ENCODE data around the gene LGR4. TPM values are rescaled to one million over a fixed set of nuclear protein-coding genes. Genes with fewer than 3 reads are reported as not detected.
A peak's percentile ranks its signal among the peaks of the same experiment; 100 is the strongest.
"Not testable (repeated sequence)": the region's sequence is repeated elsewhere in the genome, so short reads cannot be mapped to it uniquely, and the experiment has no call there.

The LGR4 gene
- total RNA-seq, 6 experiments from 2014 or later, result 13.9 to 20.2 (median 17.7) TPM

- Mint-ChIP-seq H3K4me1 (ENCODE audit: low read depth) (peaks cover 34% of the 10 kb centered on the region), H3K9me3 (no peaks in the 10 kb centered on the region), H3K27me3 (ENCODE audit: insufficient read depth) (peaks cover 3% of the 10 kb centered on the region; the same call in 1 of the 2 replicates), H3K27ac (peak overlapping the region; percentile 68), H3K4me3 (peak overlapping the region; percentile 70), H3K36me3 (ENCODE audit: low read depth) (peaks cover 12% of the 10 kb centered on the region)
- DNase-seq, result peak; percentile 27
- TF ChIP-seq CTCF (IDR thresholded peaks at IDR 0.05), result no peak
Observed at GRCh38 chr11:27331981-27332380, 140.6 kb downstream of the LGR4 start.

- Mint-ChIP-seq H3K36me3 (ENCODE audit: low read depth) (peaks cover 17% of the 10 kb centered on the region), H3K27me3 (ENCODE audit: insufficient read depth) (peaks cover 3% of the 10 kb centered on the region; the same call in 1 of the 2 replicates), H3K27ac (no peak overlapping the region)
Observed at GRCh38 chr11:27330633-27331270, 141.8 kb downstream of the LGR4 start.

GRCh38 chr11:27329867-27330632, 142.5 kb downstream of the LGR4 start:
- no peak for DNase-seq
- no peak for TF ChIP-seq CTCF (IDR thresholded peaks at IDR 0.05)
- Mint-ChIP-seq H3K4me1 (ENCODE audit: low read depth) (peaks cover 34% of the 10 kb centered on the region), H3K4me3 (no peak overlapping the region), H3K27me3 (ENCODE audit: insufficient read depth) (peaks cover 3% of the 10 kb centered on the region; the same call in 1 of the 2 replicates), H3K36me3 (ENCODE audit: low read depth) (peaks cover 19% of the 10 kb centered on the region), H3K9me3 (peaks cover 14% of the 10 kb centered on the region), H3K27ac (no peak overlapping the region)

More at GRCh38 chr11:27330633-27331270, 141.8 kb downstream of the LGR4 start:
- H3K4me1 Mint-ChIP-seq (ENCODE audit: low read depth), result peaks cover 34% of the 10 kb centered on the region
- H3K9me3 Mint-ChIP-seq, result peaks cover 11% of the 10 kb centered on the region
- no peak for TF ChIP-seq CTCF (IDR thresholded peaks at IDR 0.05)
- DNase-seq, result no peak
- H3K4me3 Mint-ChIP-seq, result no peak overlapping the region

- Mint-ChIP-seq H3K4me1 (ENCODE audit: low read depth) (peaks cover 34% of the 10 kb centered on the region), H3K27ac (no peak overlapping the region), H3K27me3 (ENCODE audit: insufficient read depth) (peaks cover 2% of the 10 kb centered on the region; the same call in 1 of the 2 replicates), H3K4me3 (no peak overlapping the region), H3K9me3 (peaks cover 14% of the 10 kb centered on the region), H3K36me3 (ENCODE audit: low read depth) (peaks cover 14% of the 10 kb centered on the region)
- TF ChIP-seq CTCF (IDR thresholded peaks at IDR 0.05), result no peak
- DNase-seq, result no peak
Observed at GRCh38 chr11:27328614-27329013, 144.0 kb downstream of the LGR4 start.

- not testable (repeated sequence) for H3K27ac Mint-ChIP-seq; H3K27me3 Mint-ChIP-seq (ENCODE audit: insufficient read depth); DNase-seq; H3K4me3 Mint-ChIP-seq
- Mint-ChIP-seq H3K36me3 (ENCODE audit: low read depth) (peaks cover 14% of the 10 kb centered on the region), H3K4me1 (ENCODE audit: low read depth) (peaks cover 18% of the 10 kb centered on the region), H3K9me3 (peaks cover 14% of the 10 kb centered on the region)
Observed at GRCh38 chr11:27327064-27327463, 145.5 kb downstream of the LGR4 start.

GRCh38 chr11:27322196-27322595, 150.4 kb downstream of the LGR4 start:
- not testable (repeated sequence) for H3K4me3 Mint-ChIP-seq; H3K27me3 Mint-ChIP-seq (ENCODE audit: insufficient read depth); DNase-seq; H3K27ac Mint-ChIP-seq
- Mint-ChIP-seq H3K4me1 (ENCODE audit: low read depth) (peaks cover 37% of the 10 kb centered on the region), H3K9me3 (peaks cover 14% of the 10 kb centered on the region), H3K36me3 (ENCODE audit: low read depth) (peaks cover 14% of the 10 kb centered on the region)

- H3K4me3 Mint-ChIP-seq; H3K9me3 Mint-ChIP-seq; H3K36me3 Mint-ChIP-seq (ENCODE audit: low read depth); DNase-seq; H3K27me3 Mint-ChIP-seq (ENCODE audit: insufficient read depth); H3K27ac Mint-ChIP-seq: not testable (repeated sequence)
- H3K4me1 Mint-ChIP-seq (ENCODE audit: low read depth), result peaks cover 41% of the 10 kb centered on the region
Observed at GRCh38 chr11:27321340-27321739, 151.2 kb downstream of the LGR4 start.
